Skeletal muscle cell (primary cell): ENCODE measurements around the gene NIPAL3.
"Not testable (repeated sequence)": the region's sequence is repeated elsewhere in the genome, so short reads cannot be mapped to it uniquely, and the experiment has no call there.

Experiments
- DNase-seq: peaks from one replicate; pipeline ENCODE4 v3.0.0-alpha.2; 2010; ENCODE audit warnings: low read depth
- H3K4me3 ChIP-seq: 2 replicates; pipeline ENCODE4 v1.5.1; 2011; ENCODE audit warnings: low read depth, mild to moderate bottlenecking, control low read depth, low read length, moderate library complexity

The NIPAL3 gene

GRCh38 chr1:24481843-24482610, 66.4 kb downstream of the NIPAL3 start:
- H3K4me3 ChIP-seq = no peak overlapping the region
- DNase-seq = no peak

- H3K4me3 ChIP-seq = no peak overlapping the region
- no peak for DNase-seq
These were observed 67.8 kb downstream of the NIPAL3 start for GRCh38 chr1:24483441-24483840.

DNA sequence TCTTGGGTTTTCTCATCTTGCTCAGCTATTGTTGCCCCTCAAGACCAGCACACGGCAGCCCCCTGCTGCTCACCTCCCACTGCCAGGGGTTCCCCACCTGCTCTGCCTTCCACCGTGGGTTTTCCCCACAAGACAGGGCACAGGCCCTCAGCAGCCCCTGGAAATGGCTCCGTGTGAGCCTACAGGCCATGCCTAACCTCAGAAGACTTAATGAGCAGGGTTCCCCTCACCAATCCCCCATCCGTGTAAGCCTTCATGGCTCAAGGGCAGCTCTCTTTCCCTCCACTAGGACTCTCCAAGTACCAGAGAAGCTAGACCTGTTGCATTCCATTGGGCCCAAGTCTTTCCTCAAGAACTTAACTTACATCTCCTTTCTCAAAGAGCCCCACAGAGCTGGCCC, 68.6 kb downstream of the NIPAL3 start:
- no peak for DNase-seq
- H3K4me3 ChIP-seq = no peak overlapping the region

- H3K4me3 ChIP-seq = no peak overlapping the region
- DNase-seq = no peak
These were observed 70.9 kb downstream of the NIPAL3 start for GRCh38 chr1:24486331-24487065.

DNA sequence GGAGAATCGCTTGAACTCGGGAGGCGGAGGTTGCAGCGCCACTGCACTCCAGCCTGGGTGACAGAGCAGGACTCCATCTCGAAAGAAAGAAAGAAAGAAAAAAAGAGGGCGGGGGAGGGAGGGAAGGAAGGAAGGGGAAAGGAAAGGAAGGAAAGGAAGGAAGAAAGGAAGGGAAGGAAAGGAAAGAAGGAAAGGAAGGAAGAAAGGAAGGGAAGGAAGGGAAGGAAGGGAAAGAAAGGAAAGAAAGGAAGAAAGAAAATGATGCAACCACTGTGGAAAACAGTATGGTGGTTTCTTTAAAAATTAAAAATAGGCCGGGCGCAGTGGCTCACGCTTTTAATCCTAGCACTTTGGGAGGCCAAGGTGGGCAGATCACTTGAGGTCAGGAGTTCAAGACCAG, 71.9 kb downstream of the NIPAL3 start:
- no peak for DNase-seq

DNA sequence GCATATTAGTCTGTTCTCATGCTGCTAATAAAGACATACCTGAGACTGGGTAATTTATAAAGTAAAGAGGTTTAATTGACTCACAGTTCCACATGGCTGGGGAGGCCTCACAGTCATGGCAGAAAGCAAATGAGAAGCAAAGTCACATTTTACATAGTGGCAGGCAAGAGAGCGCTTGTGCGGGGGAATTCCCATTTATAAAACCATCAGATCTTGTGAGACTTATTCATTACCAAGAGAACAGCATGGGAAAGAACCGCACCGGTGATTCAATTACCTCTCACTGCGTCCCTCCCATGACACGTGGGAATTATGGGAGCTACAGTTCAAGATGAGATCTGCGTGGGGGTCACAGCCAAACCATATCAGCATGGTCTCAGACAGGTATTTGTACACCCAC, 72.6 kb downstream of the NIPAL3 start:
- not testable (repeated sequence) for H3K4me3 ChIP-seq, DNase-seq

More for the DNA sequence above, 71.9 kb downstream of the NIPAL3 start:
- H3K4me3 ChIP-seq = no peak overlapping the region

DNA sequence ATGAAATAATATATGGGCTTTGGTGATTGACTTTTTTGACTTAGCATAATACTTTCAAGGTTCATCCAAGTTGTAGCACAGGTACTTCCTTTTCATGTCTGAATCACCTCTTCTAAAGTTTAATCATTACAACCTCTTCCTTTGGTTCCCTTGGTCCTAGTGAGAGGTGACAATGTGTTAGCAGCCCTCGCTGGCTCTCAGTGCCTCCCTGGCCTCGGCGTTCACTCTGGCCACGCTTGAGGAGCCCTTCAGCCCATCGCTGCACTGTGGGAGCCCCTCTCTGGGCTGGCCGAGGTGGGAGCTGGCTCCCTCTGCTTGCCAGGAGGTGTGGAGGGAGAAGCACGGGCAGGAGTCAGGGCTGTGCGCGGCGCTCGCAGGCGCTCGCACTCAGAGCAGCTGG, 74.1 kb downstream of the NIPAL3 start:
- no peak overlapping the region for H3K4me3 ChIP-seq
- DNase-seq = no peak

GRCh38 chr1:24490101-24490781, 74.6 kb downstream of the NIPAL3 start:
- DNase-seq = no peak
- no peak overlapping the region for H3K4me3 ChIP-seq

- DNase-seq = no peak
- H3K4me3 ChIP-seq = no peak overlapping the region
These were observed 76.2 kb downstream of the NIPAL3 start for GRCh38 chr1:24491577-24492360.

DNA sequence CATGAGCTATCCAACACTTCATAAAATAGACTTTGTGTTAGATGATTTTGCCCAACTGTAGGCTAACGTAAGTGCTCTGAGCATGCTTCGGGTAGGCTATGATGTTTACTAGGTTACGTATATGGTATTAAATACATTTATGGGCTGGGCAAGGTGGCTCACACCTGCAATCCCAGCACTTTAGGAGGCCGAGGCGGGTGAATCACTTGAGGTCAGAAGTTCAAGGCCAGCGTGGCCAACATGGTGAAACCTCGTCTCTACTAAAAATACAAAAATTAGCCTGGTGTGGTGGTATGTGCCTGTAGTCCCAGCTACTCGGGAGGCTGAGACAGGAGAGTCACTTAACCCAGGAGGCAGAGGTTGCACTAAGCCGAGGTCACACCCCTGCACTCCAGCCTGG, 77.3 kb downstream of the NIPAL3 start:
- not testable (repeated sequence) for H3K4me3 ChIP-seq, DNase-seq

DNA sequence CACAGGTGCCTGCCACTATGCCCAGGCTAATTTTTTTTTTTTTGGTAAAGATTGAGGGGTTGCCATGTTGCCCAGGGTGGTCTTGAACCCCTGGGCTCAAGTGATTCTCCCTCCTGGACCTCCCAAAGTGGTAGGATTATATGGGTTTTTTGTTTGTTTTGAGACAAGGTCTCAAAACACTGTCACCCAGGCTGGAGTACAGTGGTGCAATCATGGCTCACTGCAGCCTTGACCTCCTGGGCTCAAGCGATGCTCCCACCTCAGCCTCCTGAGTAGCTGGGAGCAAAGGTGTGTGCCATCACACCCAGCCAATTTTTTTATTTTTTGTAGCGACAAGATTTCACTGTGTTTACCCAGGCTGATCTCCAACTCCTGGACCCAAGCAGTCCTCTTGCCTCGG, 78.2 kb downstream of the NIPAL3 start:
- DNase-seq = no peak

DNA sequence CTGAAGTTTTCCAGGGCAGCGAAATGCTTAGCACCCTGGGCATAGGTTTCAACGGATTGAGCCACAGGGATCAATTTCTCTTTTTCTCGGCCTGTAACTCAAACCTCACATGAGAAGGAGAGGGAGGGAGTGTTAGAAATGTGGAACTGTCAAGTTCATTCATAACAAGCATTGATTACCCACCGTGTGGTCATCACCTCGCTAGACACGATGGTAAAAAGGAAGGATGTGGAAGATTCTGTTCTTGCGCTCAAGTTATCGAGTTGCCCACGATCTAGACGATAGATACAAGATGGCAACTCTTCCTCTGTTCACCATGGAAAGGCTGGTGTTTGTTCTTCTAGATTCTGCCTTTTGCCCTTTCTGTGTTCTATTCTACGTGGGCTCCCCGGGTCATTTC, 83.0 kb downstream of the NIPAL3 start:
- DNase-seq = no peak

More for the DNA sequence above, 78.2 kb downstream of the NIPAL3 start:
- H3K4me3 ChIP-seq = no peak overlapping the region

GRCh38 chr1:24500448-24501048, 84.9 kb downstream of the NIPAL3 start:
- no peak for DNase-seq
- no peak overlapping the region for H3K4me3 ChIP-seq

More for the DNA sequence above, 83.0 kb downstream of the NIPAL3 start:
- H3K4me3 ChIP-seq = no peak overlapping the region

- H3K4me3 ChIP-seq = peak overlapping the region; percentile 69
- no peak for DNase-seq
These were observed 85.9 kb downstream of the NIPAL3 start for GRCh38 chr1:24501371-24502064.

- no peak for DNase-seq
- H3K4me3 ChIP-seq = peak overlapping the region; percentile 69
These were observed 86.6 kb downstream of the NIPAL3 start for GRCh38 chr1:24502065-24502708.

GRCh38 chr1:24502709-24503058, 87.1 kb downstream of the NIPAL3 start, which contains the start of gene RCAN3:
RCAN3 (plus strand) TSS chr1:24502836; CDS start chr1:24514373, 11,537 bp downstream.
- H3K4me3 ChIP-seq = peak within 1 kb of the TSS; percentile 69
- peak; percentile 39 for DNase-seq

DNA sequence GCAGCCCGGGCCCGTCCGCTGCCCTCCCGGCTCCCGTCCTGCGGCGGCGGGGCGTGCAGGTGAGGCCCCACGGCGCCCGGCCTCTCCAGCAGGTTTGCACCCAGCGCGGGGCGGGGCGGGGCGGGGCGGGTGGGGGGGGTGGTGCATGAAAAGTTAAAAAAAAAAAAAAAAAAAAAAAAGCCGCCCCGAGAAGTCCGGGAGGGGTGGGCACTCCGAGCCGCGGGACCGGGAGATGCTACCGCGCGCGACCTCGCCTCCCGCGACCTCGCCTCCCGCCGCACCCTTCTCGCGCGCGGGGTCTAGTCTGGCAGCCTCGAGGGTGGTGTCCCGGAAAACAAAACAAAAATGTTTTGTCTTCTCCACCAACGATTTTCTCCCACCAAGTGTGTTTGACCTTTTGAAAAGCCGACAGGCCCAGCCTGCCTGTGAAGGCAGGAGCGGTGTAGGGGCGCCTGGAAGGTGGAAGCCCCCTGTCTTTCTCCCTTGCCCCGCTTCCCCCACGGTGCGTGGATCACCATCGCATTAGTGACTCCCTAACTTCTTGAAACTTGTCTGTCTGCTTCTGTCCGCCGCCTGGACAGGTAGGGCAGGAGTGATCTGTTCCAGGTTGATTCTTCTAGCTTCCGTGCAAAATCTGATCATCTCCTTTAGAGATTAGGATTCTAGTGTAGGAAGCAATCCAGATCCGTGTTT, 87.6 kb downstream of the NIPAL3 start:
- DNase-seq = no peak
- H3K4me3 ChIP-seq = peak overlapping the region; percentile 69
